T-cell (primary cell): ENCODE data around the gene BAIAP2. TPM values are rescaled to one million over a fixed set of nuclear protein-coding genes. Genes with fewer than 3 reads are reported as not detected.

Experiments used
- ATAC-seq, 4 experiments: fragments of 200-7000 bp in 3 of 4; fragments of 150-1000 bp in 1 of 4; cut with Tn5 transposase; replicated peaks in 1 of 4; 1 replicate in 3 of 4; 2 replicates in 1 of 4; pipeline ENCODE4 v1.10.0; 2021; ENCODE audit warnings: moderate library complexity in 3 of 4, mild to moderate bottlenecking in 2 of 4, moderate number of reproducible peaks in 1 of 4
- CTCF ChIA-PET, 2 donors: fragments of 300-600 bp; sonication (Branson Sonifier 250); formaldehyde crosslinking; loops; one replicate each; lab custom pipeline; 2022; ENCODE audit warnings: antibody characterized with exemption in 2 of 2; lab: Charles Lee
- POLR2A ChIA-PET, 2 donors: fragments of 300-600 bp; sonication (Branson Sonifier 250); formaldehyde crosslinking; loops; one replicate each; lab custom pipeline; 2022; ENCODE audit warnings: antibody characterized with exemption in 2 of 2; lab: Charles Lee
- DNase-seq, 35 experiments: peaks; one replicate each; pipeline versions ENCODE4 v3.0.0 to v3.0.0-alpha.2; 2013 to 2023
- H3K27ac ChIP-seq: one replicate; pipeline ENCODE4 v1.5.1; 2013; ENCODE audit warnings: low read length
- H3K27me3 ChIP-seq, 2 experiments: replicated peaks in 1 of 2; 1 replicate in 1 of 2; 2 replicates in 1 of 2; pipeline versions ENCODE4 v1.6.1 to v1.7.0; 2013; ENCODE audit warnings: low read length in 1 of 2, mixed read lengths in 1 of 2; ENCODE audit not compliant: control insufficient read depth in 2 of 2, insufficient read depth in 2 of 2; ENCODE audit errors: extremely low read depth in 1 of 2
- H3K36me3 ChIP-seq, 2 donors: 1 replicate in 1 of 2; 2 replicates in 1 of 2; pipeline versions ENCODE4 v1.6.1 to v1.7.0; 2013; ENCODE audit warnings: low read length in 1 of 2; ENCODE audit not compliant: control insufficient read depth in 2 of 2, insufficient read depth in 1 of 2; ENCODE audit errors: extremely low read depth in 1 of 2
- H3K4me1 ChIP-seq, 2 experiments: 1 replicate in 1 of 2; 2 replicates in 1 of 2; pipeline versions ENCODE4 v1.6.1 to v1.7.0; 2013; ENCODE audit warnings: low read length in 2 of 2, mixed read lengths in 1 of 2; ENCODE audit not compliant: insufficient read depth in 2 of 2, control insufficient read depth in 1 of 2; ENCODE audit errors: extremely low read depth in 1 of 2
- H3K4me3 ChIP-seq, 2 donors: 1 replicate in 1 of 2; 2 replicates in 1 of 2; pipeline versions ENCODE4 v1.5.1 to v1.7.0; 2013; ENCODE audit warnings: mild to moderate bottlenecking in 2 of 2, low read length in 1 of 2, moderate library complexity in 1 of 2; ENCODE audit not compliant: control insufficient read depth in 1 of 2; ENCODE audit errors: extremely low read depth in 1 of 2
- H3K9me3 ChIP-seq: 2 replicates; pipeline ENCODE4 v1.7.0; 2013
- H3K27ac Mint-ChIP-seq, 2 donors: one replicate each; pipeline ENCODE4 v1.8.0; 2020 to 2021; ENCODE audit warnings: mild to moderate bottlenecking in 2 of 2, mixed read lengths in 2 of 2
- H3K27me3 Mint-ChIP-seq, 2 donors: one replicate each; pipeline ENCODE4 v1.8.0; 2021 to 2022; ENCODE audit warnings: mixed read lengths in 2 of 2
- H3K36me3 Mint-ChIP-seq: one replicate; pipeline ENCODE4 v1.8.0; 2021; ENCODE audit warnings: mixed read lengths
- H3K4me1 Mint-ChIP-seq, 3 donors: one replicate each; pipeline ENCODE4 v1.8.0; 2020 to 2022; ENCODE audit warnings: mixed read lengths in 3 of 3, mild to moderate bottlenecking in 1 of 3
- H3K4me3 Mint-ChIP-seq, 3 donors: one replicate each; pipeline ENCODE4 v1.8.0; 2020 to 2022; ENCODE audit warnings: mild to moderate bottlenecking in 3 of 3, mixed read lengths in 3 of 3, moderate library complexity in 3 of 3
- H3K9me3 Mint-ChIP-seq, 3 donors: one replicate each; pipeline ENCODE4 v1.8.0; 2020 to 2022; ENCODE audit warnings: mixed read lengths in 3 of 3
- WGBS: methylation state at CpG from one replicate; pipeline ENCODE4 v1.1.5; 2013; ENCODE audit warnings: missing lambda C conversion rate; ENCODE audit not compliant: insufficient coverage; 5-methylcytosine and 5-hydroxymethylcytosine counted together
- total RNA-seq, 35 experiments: library from RNA in 6 of 35; stranded (reverse) in 6 of 35; fragments of 120-200 nt in 1 of 35; gene quantifications; one replicate each; pipeline versions ENCODE4 v1.2.1 to v1.2.4 and lab custom pipeline; 2013 to 2026

BAIAP2 gene
- total RNA-seq, 5 donors from 2014 or later (not counting 1 experiment from before 2014, with no cell fraction given): 6.3 to 12.0 (median 10.1) TPM

- ATAC-seq (no peak), DNase-seq (no peak)
- Mint-ChIP-seq H3K4me1 (peaks cover 9 to 14% (median 11%) of the 10 kb centered on the region in 3 donors), H3K9me3 (no peaks in the 10 kb centered on the region), H3K27ac (no peak overlapping the region), H3K36me3 (peaks cover 18% of the 10 kb centered on the region), H3K27me3 (no peaks in the 10 kb centered on the region), H3K4me3 (no peak overlapping the region)
- H3K36me3 ChIP-seq: peaks cover 28 to 39% of the 10 kb centered on the region in 2 donors
- no peak overlapping the region for H3K27ac ChIP-seq
- 94% methylated on average over 20 of the region's 25 CpGs for WGBS
- peaks cover 0 to 3% of the 10 kb centered on the region in 2 experiments for H3K27me3 ChIP-seq
- POLR2A ChIA-PET: no interaction called here
- peaks cover 2 to 23% of the 10 kb centered on the region in 2 experiments for H3K4me1 ChIP-seq
- no peaks in the 10 kb centered on the region for H3K9me3 ChIP-seq
- H3K4me3 ChIP-seq: no peak overlapping the region
- CTCF ChIA-PET: no interaction called here
Observed at GRCh38 chr17:80996422-80997305, 38.3 kb upstream of the BAIAP2 start.

DNA sequence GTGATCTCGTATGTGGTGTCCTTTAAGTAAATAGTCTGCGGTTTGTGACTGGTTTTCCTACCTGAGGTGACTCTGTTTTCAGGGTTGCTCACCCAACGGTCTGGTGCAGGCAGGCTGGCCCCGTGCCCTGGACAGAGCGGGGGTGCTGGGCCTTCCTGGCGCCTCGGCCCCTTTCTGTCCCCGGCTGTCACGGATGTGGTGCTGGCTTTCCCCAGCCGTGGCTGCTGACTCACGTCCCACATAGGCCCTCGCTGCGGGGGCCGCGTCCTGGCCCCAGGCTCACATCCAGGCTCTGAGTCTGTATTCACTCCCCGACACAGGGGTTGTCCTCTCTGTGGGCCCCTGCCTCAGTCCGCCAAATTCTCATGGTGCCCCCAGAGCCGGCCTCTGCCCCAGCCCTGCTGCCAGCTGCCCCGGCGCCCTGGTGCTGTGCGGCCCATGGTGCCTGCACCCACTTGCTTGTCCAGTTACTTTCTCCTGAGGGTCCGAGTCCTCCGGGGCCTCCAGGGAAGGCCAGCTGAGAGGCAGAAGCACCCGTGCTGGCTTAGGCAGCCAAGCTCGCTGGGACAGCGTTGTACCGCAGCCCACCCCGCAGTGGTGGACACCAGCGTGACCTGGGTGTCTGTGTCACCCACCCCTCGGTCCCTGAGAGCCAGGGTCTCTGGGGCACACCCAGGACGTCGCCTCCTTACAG lies 37.4 kb upstream of the BAIAP2 start:
- WGBS: 89% methylated on average over 32 of the region's 32 CpGs
- peaks cover 0 to 1% of the 10 kb centered on the region in 2 donors for H3K27me3 Mint-ChIP-seq
- peaks cover 11 to 17% (median 13%) of the 10 kb centered on the region in 3 donors for H3K4me1 Mint-ChIP-seq
- no peaks in the 10 kb centered on the region for H3K9me3 Mint-ChIP-seq
- DNase-seq (no peak), ATAC-seq (no peak)
- peaks cover 2 to 19% of the 10 kb centered on the region in 2 experiments for H3K4me1 ChIP-seq
- ChIA-PET POLR2A (no interaction called here), CTCF (no interaction called here)
- H3K27ac Mint-ChIP-seq: no peak overlapping the region
- H3K9me3 ChIP-seq: no peaks in the 10 kb centered on the region
- H3K36me3 Mint-ChIP-seq: peaks cover 18% of the 10 kb centered on the region
- peaks cover 28 to 39% of the 10 kb centered on the region in 2 donors for H3K36me3 ChIP-seq
- H3K27me3 ChIP-seq: peaks cover 0 to 3% of the 10 kb centered on the region in 2 experiments
- no peak overlapping the region for H3K27ac ChIP-seq
- H3K4me3 Mint-ChIP-seq: no peak overlapping the region
- no peak overlapping the region for H3K4me3 ChIP-seq

GRCh38 chr17:80998118-80998747 lies 36.7 kb upstream of the BAIAP2 start:
- WGBS: 98% methylated on average over 11 of the region's 19 CpGs
- Histone ChIP-seq H3K36me3 (peaks cover 28 to 39% of the 10 kb centered on the region in 2 donors), H3K4me3 (no peak overlapping the region), H3K27me3 (peaks cover 0 to 10% of the 10 kb centered on the region in 2 experiments), H3K9me3 (no peaks in the 10 kb centered on the region), H3K27ac (no peak overlapping the region), H3K4me1 (peaks cover 0 to 12% of the 10 kb centered on the region in 2 experiments)
- no peak for DNase-seq
- no peaks in the 10 kb centered on the region for H3K9me3 Mint-ChIP-seq
- H3K4me3 Mint-ChIP-seq: no peak overlapping the region
- peaks cover 5 to 13% (median 8%) of the 10 kb centered on the region in 3 donors for H3K4me1 Mint-ChIP-seq
- H3K27me3 Mint-ChIP-seq: peaks cover 0 to 6% of the 10 kb centered on the region in 2 donors
- POLR2A ChIA-PET: no interaction called here
- ATAC-seq: no peak
- CTCF ChIA-PET: no interaction called here
- H3K27ac Mint-ChIP-seq: no peak overlapping the region
- peaks cover 18% of the 10 kb centered on the region for H3K36me3 Mint-ChIP-seq

DNA sequence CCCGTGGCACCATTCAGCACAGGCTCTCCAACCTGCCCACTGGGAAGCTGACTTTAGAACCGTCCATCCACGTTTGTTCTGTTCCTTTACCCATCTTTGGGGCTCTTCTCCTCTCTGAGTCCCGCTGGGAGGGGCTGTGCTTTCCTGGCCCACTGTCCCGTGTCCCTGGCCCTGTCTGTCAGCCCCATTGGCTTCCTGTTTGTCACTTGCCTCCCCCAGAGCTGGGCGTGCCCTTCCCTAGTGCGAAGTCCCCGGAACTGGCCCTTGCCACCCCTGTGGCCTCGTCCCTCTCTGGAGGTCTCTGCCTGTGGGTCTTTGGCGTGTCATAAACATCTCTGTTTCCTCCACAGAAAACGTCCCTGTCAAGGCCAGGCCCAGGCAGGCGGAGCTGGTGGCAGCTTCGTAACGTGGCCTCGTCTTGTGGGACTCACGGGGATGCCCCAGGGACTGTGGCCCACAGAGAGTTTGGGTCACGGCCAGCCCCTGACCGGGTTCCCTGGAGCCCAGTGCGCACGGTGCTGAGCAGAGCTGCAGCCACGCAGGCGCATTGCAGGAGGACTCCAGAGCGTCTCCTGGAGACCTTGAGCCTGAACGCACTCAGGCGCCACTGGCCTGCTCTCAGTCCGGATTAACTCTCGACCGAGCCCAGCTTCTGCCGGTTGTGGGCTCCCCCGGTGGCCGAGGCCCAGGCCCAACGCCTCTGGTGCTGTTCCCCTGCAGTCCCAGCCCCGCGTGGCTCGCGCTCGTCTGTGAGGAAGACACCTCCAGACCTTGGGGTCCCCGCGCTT lies 36.0 kb upstream of the BAIAP2 start:
- Histone ChIP-seq H3K4me1 (peaks cover 2 to 10% of the 10 kb centered on the region in 2 experiments), H3K9me3 (no peaks in the 10 kb centered on the region), H3K27ac (no peak overlapping the region), H3K4me3 (no peak overlapping the region), H3K36me3 (peaks cover 28 to 39% of the 10 kb centered on the region in 2 donors), H3K27me3 (peaks cover 2 to 17% of the 10 kb centered on the region in 2 experiments)
- Mint-ChIP-seq H3K4me3 (no peak overlapping the region), H3K4me1 (peaks cover 5 to 11% (median 8%) of the 10 kb centered on the region in 3 donors), H3K9me3 (no peaks in the 10 kb centered on the region), H3K36me3 (peaks cover 18% of the 10 kb centered on the region), H3K27me3 (peaks cover 0 to 11% of the 10 kb centered on the region in 2 donors), H3K27ac (no peak overlapping the region)
- CTCF ChIA-PET: no interaction called here
- no peak for ATAC-seq
- POLR2A ChIA-PET: no interaction called here
- no peak for DNase-seq
- 93% methylated on average over 36 of the region's 39 CpGs for WGBS

- H3K36me3 Mint-ChIP-seq: peaks cover 18% of the 10 kb centered on the region
- H3K4me3 Mint-ChIP-seq: no peak overlapping the region
- ATAC-seq (no peak), DNase-seq (no peak)
- Histone ChIP-seq H3K27me3 (peaks cover 2 to 22% of the 10 kb centered on the region in 2 experiments), H3K36me3 (peaks cover 28 to 39% of the 10 kb centered on the region in 2 donors), H3K27ac (no peak overlapping the region), H3K4me1 (peaks cover 2 to 11% of the 10 kb centered on the region in 2 experiments), H3K4me3 (no peak overlapping the region), H3K9me3 (no peaks in the 10 kb centered on the region)
- POLR2A ChIA-PET: no interaction called here
- H3K27me3 Mint-ChIP-seq: peaks cover 2 to 14% of the 10 kb centered on the region in 2 donors
- H3K4me1 Mint-ChIP-seq: peaks cover 8 to 15% (median 11%) of the 10 kb centered on the region in 3 donors
- H3K9me3 Mint-ChIP-seq: no peaks in the 10 kb centered on the region
- no peak overlapping the region for H3K27ac Mint-ChIP-seq
- WGBS: 97% methylated on average over 39 of the region's 40 CpGs
- CTCF ChIA-PET: interaction anchor here in 1 of 2 donors (0.6 kb wide), 1 partner anchor 693 kb away, joined by 7 read pairs; no protein-coding TSS in a partner anchor
Observed at GRCh38 chr17:80999536-81000333, 35.2 kb upstream of the BAIAP2 start.
